ENCODE results near the gene USH2A.

Gene USH2A

DNA sequence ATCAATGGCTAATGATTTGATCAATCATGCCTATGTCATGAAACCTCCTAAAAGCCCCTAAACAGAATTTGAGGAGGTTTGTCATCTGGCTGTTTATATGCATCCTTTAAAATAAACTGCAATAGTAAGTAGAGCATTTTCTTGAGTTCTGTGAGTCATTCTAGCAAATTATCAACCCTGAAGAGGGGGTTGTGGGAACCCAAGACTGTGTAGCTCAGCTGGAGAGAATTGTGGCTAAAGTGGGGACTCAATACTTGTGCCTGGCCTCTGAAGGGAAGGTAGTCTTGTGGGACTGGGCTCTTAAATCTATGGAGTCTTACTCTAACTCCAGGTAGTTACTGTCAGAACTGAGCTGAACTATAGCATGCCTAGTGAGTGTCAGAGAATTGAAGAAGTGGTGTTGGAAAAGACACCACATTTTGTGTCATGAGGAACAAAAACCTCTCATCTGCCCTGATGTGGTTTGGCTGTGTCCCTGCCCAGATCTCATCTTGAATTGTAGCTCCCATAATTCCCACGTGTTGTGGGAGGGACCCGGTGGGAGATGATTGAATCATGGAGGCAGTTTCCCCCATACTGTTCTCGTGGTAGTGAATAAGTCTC, 402.4 kb downstream of the USH2A start:
- Histone ChIP-seq H3K27ac (ENCODE audit: extremely low read depth, low read depth, low read length) (no peak overlapping the region), H3K4me3 (ENCODE audit: low read depth, low read length) (no peak overlapping the region), H3K36me3 (ENCODE audit: control insufficient read depth in 2 of 2, insufficient read depth in 1 of 2, low read length in 2 of 2) (no peaks in the 10 kb centered on the region), H3K9me3 (ENCODE audit: control insufficient read depth, insufficient read depth, low read depth, low read length) (no peaks in the 10 kb centered on the region), H3K4me1 (ENCODE audit: control insufficient read depth, insufficient read depth, low read length) (no peaks in the 10 kb centered on the region)
- ChIA-PET CTCF (no interaction called here), POLR2A (no interaction called here)
- no peak for TF ChIP-seq ZNF530 (tag by site-specific recombination; IDR thresholded peaks at IDR 0.05; ENCODE audit: low read depth)
- no peak for TF ChIP-seq ZSCAN30 (tag by site-specific recombination; IDR thresholded peaks at IDR 0.05)
- TF ChIP-seq, protein P1, sequence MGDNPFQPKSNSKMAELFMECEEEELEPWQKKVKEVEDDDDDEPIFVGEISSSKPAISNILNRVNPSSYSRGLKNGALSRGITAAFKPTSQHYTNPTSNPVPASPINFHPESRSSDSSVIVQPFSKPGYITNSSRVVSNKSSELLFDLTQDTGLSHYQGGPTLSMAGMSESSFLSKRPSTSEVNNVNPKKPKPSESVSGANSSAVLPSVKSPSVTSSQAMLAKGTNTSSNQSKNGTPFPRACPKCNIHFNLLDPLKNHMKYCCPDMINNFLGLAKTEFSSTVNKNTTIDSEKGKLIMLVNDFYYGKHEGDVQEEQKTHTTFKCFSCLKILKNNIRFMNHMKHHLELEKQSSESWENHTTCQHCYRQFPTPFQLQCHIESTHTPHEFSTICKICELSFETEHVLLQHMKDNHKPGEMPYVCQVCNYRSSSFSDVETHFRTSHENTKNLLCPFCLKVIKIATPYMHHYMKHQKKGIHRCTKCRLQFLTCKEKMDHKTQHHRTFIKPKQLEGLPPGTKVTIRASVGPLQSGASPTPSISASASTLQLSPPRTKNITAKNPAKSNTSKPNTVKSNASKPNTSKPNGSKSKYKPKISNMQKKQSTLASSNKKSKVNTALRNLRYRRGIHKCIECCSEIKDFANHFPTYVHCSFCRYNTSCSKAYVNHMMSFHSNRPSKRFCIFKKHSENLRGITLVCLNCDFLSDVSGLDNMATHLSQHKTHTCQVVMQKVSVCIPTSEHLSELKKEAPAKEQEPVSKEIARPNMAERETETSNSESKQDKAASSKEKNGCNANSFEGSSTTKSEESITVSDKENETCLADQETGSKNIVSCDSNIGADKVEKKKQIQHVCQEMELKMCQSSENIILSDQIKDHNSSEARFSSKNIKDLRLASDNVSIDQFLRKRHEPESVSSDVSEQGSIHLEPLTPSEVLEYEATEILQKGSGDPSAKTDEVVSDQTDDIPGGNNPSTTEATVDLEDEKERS (tag by site-specific recombination; IDR thresholded peaks at IDR 0.05): no peak
- no peak for TF ChIP-seq ZNF211 (tag by site-specific recombination; IDR thresholded peaks at IDR 0.05; ENCODE audit: low read depth)
- no peak for TF ChIP-seq SCRT2 (tag by site-specific recombination; IDR thresholded peaks at IDR 0.05)
- no peak for TF ChIP-seq ZNF792 (tag by site-specific recombination; IDR thresholded peaks at IDR 0.05)
- TF ChIP-seq ZNF341 (tag by site-specific recombination; IDR thresholded peaks at IDR 0.05; ENCODE audit: low read depth): no peak
- TF ChIP-seq ZNF121 (tag by site-specific recombination; IDR thresholded peaks at IDR 0.05): no peak
- TF ChIP-seq, protein P2, sequence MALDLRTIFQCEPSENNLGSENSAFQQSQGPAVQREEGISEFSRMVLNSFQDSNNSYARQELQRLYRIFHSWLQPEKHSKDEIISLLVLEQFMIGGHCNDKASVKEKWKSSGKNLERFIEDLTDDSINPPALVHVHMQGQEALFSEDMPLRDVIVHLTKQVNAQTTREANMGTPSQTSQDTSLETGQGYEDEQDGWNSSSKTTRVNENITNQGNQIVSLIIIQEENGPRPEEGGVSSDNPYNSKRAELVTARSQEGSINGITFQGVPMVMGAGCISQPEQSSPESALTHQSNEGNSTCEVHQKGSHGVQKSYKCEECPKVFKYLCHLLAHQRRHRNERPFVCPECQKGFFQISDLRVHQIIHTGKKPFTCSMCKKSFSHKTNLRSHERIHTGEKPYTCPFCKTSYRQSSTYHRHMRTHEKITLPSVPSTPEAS (tag by site-specific recombination; IDR thresholded peaks at IDR 0.05): no peak
- TF ChIP-seq, protein P3, sequence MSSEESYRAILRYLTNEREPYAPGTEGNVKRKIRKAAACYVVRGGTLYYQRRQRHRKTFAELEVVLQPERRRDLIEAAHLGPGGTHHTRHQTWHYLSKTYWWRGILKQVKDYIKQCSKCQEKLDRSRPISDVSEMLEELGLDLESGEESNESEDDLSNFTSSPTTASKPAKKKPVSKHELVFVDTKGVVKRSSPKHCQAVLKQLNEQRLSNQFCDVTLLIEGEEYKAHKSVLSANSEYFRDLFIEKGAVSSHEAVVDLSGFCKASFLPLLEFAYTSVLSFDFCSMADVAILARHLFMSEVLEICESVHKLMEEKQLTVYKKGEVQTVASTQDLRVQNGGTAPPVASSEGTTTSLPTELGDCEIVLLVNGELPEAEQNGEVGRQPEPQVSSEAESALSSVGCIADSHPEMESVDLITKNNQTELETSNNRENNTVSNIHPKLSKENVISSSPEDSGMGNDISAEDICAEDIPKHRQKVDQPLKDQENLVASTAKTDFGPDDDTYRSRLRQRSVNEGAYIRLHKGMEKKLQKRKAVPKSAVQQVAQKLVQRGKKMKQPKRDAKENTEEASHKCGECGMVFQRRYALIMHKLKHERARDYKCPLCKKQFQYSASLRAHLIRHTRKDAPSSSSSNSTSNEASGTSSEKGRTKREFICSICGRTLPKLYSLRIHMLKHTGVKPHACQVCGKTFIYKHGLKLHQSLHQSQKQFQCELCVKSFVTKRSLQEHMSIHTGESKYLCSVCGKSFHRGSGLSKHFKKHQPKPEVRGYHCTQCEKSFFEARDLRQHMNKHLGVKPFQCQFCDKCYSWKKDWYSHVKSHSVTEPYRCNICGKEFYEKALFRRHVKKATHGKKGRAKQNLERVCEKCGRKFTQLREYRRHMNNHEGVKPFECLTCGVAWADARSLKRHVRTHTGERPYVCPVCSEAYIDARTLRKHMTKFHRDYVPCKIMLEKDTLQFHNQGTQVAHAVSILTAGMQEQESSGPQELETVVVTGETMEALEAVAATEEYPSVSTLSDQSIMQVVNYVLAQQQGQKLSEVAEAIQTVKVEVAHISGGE (tag by site-specific recombination; conservative IDR thresholded peaks at IDR 0.05; ENCODE audit: low read depth): no peak
- TF ChIP-seq SP2 (tag by site-specific recombination; IDR thresholded peaks at IDR 0.05): no peak
- no peak for TF ChIP-seq GLI4 (tag by site-specific recombination; IDR thresholded peaks at IDR 0.05)
- no peak for TF ChIP-seq ZNF830 (tag by site-specific recombination; IDR thresholded peaks at IDR 0.05; ENCODE audit: low read depth)
- no peak for TF ChIP-seq ZNF311 (tag by site-specific recombination; IDR thresholded peaks at IDR 0.05; ENCODE audit: borderline replicate concordance)
- no peak for TF ChIP-seq ZNF239 (tag by site-specific recombination; IDR thresholded peaks at IDR 0.05)
- TF ChIP-seq ZNF629 (tag by site-specific recombination; IDR thresholded peaks at IDR 0.05): no peak
- no peak for TF ChIP-seq KLF16 (tag by site-specific recombination; IDR thresholded peaks at IDR 0.05)
- TF ChIP-seq ZNF623 (tag by site-specific recombination; IDR thresholded peaks at IDR 0.05): no peak

DNA sequence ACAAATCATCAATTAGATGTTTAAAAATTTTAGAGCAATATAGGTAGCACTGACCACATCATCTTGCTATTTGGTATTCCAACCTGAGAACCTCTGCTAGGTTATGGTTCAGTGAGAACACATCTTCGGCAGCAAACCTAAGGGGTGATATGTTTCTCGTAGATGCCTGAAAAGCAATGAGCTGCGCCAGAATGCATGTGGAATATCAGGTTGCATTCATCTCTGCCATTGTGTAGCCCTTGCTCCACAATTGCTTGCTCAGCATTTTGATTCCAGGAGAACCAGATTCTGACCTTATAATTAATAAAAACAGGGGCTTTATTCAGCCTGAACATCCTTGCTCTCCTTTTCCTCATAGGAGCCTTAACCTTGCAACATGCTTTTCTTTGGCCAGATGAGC, 408.1 kb downstream of the USH2A start:
- no peaks in the 10 kb centered on the region for H3K4me1 ChIP-seq (ENCODE audit: control insufficient read depth, insufficient read depth, low read length)
- ChIA-PET POLR2A (no interaction called here), CTCF (no interaction called here)
- H3K4me3 ChIP-seq (ENCODE audit: low read depth, low read length): no peak overlapping the region
- no peaks in the 10 kb centered on the region for H3K9me3 ChIP-seq (ENCODE audit: control insufficient read depth, insufficient read depth, low read depth, low read length)
- H3K27ac ChIP-seq (ENCODE audit: extremely low read depth, low read depth, low read length): no peak overlapping the region
- no peaks in the 10 kb centered on the region for H3K36me3 ChIP-seq (ENCODE audit: control insufficient read depth in 2 of 2, insufficient read depth in 1 of 2, low read length in 2 of 2)
- TF ChIP-seq ZNF558 (tag by site-specific recombination; IDR thresholded peaks at IDR 0.05): no peak
- no peak for TF ChIP-seq ZFP41 (tag by site-specific recombination; IDR thresholded peaks at IDR 0.05; ENCODE audit: borderline replicate concordance)
- no peak for TF ChIP-seq FEZF1 (tag by site-specific recombination; IDR thresholded peaks at IDR 0.05)
- TF ChIP-seq, protein P4, sequence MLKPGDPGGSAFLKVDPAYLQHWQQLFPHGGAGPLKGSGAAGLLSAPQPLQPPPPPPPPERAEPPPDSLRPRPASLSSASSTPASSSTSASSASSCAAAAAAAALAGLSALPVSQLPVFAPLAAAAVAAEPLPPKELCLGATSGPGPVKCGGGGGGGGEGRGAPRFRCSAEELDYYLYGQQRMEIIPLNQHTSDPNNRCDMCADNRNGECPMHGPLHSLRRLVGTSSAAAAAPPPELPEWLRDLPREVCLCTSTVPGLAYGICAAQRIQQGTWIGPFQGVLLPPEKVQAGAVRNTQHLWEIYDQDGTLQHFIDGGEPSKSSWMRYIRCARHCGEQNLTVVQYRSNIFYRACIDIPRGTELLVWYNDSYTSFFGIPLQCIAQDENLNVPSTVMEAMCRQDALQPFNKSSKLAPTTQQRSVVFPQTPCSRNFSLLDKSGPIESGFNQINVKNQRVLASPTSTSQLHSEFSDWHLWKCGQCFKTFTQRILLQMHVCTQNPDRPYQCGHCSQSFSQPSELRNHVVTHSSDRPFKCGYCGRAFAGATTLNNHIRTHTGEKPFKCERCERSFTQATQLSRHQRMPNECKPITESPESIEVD (tag by site-specific recombination; IDR thresholded peaks at IDR 0.05): no peak
- TF ChIP-seq, protein P5, sequence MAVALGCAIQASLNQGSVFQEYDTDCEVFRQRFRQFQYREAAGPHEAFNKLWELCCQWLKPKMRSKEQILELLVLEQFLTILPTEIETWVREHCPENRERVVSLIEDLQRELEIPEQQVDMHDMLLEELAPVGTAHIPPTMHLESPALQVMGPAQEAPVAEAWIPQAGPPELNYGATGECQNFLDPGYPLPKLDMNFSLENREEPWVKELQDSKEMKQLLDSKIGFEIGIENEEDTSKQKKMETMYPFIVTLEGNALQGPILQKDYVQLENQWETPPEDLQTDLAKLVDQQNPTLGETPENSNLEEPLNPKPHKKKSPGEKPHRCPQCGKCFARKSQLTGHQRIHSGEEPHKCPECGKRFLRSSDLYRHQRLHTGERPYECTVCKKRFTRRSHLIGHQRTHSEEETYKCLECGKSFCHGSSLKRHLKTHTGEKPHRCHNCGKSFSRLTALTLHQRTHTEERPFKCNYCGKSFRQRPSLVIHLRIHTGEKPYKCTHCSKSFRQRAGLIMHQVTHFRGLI (tag by site-specific recombination; IDR thresholded peaks at IDR 0.05): no peak
- no peak for TF ChIP-seq ZNF701 (tag by site-specific recombination; IDR thresholded peaks at IDR 0.05)

Measured in HEK293 (cell line).